ENCODE results near the gene SARDH. TPM values are rescaled to one million over a fixed set of nuclear protein-coding genes. Genes with fewer than 3 reads are reported as not detected.
"Not testable (repeated sequence)": the region's sequence is repeated elsewhere in the genome, so short reads cannot be mapped to it uniquely, and the experiment has no call there.

Gene SARDH
- total RNA-seq, 1 donor from 2014 or later: 0.20 TPM

DNA sequence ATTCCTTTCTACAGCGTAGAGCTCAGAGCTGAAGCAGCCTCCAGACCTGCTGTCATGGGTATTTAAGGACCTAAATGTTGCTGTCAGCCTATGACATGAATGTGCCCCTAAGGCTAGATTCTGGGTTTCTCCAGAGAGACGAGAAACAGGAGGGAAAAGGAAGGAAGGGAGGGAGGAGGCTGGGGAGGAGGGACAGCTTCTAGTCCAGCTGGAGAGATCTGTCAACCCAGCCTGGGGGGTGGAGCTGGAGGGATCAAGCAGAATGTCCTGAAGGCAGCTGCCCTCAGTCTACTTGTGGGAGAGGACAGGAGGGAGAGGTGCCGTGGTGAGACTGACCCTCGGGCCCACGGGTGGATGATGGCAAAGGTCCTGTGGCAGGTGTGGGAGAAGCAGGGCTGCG is 103.1 kb downstream of the SARDH start:
- no peak for DNase-seq (ENCODE audit: low read depth in 2 of 2)

DNA sequence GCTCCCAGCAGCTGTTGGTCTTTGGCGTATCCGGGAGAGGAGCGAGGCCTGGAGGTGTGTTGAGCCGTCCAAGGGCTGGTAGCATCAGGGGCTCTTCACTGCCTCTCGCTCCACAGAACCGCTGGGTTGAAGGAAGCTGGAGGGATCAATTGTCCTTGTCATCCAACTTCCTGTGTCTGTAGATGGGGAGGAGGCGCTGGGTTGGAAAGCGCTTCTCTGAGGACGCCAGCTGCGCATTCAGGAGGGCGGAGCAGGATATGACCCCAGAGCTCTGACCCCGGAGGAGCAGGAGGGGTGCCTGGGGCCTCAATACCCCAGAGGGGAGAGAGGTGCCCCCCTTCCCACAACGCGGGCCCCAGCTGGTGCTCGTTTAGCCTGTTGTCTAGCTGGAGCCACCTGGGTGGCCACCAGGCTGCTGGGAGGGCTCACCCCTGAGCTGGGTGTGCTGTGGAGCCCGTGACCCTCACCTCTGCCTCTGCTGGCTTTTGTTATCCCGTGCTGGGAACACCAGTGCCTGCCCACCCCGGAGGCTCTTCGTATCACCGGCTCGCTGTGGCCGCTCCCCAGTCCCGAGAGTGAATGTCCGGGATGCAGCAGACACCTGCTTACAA is 104.0 kb downstream of the SARDH start:
- DNase-seq (ENCODE audit: low read depth in 2 of 2): no peak

DNA sequence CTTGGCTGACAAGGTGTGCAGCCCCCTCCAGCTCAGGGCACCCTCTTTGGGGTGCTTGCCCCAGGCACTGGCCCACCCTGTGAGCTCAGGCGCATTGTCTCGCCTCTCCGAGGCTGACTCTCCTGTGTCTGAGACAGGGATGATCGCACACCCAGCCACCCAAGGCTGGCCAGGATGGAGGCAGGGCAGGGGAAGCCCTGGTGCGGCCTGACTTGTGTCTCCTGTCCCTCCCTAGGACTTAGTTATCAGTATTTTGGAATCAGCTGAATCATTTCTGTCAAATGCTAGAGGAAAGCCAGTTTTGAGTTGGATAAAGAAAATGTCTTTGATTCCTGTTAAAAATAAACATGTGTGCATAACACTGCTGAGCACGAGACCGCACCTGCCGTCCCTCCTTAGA is 104.5 kb downstream of the SARDH start:
- DNase-seq (ENCODE audit: low read depth in 2 of 2): no peak

DNA sequence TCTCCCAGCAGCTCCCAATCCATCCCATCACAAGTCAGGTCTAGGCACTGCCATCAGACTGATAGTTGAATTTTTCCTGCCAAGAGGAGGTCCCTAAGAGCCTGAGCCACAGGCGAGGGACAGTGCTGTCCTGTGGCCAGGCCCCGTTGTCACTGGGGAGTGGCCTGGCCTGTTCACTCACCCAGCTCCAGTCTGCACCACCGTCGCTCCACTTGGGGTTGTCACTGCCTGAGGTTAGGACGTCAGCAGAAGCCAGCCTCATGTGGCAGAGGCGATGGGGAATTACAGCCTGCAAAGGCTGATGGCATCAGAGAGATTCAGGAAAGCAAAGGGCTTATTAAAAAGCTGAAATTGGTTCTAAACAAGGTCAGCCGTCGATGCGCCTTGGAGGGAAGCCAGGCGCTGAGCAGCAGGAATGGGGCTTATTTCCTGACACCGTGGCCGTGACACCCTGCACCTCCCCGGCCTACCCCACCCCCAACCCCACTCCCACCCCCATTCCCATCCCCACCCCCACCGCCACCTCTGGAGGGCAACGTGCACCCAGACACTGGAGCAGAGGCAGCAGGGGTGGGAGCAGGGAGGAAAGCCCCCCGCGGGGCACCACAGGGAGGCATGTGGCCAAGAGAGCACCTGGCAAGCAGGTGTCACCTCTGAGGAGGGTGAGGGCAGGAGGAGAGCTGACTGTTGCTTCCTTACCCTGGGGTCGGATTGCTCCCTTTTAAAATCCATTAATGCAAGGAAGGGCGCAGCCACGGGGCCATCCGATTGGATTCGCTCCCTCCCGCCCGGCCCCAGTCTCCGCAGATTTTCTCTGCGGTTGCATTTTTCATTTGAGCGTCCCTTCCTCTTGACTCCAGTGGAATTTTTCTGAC is 105.1 kb downstream of the SARDH start:
- DNase-seq (ENCODE audit: low read depth in 2 of 2): no peak

DNA sequence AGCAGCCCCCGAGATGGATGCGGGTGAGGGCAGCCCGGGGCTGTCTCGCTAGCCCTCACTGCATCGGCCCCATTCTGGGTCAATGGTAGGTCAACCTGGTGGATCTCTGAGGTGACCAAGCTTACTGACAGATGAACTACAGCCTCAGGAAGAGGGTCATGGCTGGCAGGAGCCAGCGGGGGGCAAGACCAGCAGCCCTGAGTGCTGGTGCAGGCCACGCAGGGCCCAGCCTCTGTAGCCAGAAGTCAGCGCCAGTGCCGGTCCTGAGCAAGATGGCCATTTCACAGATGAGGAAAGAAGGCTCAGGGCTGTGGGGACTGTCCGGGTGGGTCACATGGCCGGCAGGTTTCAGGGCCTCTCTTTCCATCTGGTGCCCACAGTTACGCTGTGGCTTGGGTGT is 107.0 kb downstream of the SARDH start:
- no peak for DNase-seq (ENCODE audit: low read depth in 2 of 2)

DNA sequence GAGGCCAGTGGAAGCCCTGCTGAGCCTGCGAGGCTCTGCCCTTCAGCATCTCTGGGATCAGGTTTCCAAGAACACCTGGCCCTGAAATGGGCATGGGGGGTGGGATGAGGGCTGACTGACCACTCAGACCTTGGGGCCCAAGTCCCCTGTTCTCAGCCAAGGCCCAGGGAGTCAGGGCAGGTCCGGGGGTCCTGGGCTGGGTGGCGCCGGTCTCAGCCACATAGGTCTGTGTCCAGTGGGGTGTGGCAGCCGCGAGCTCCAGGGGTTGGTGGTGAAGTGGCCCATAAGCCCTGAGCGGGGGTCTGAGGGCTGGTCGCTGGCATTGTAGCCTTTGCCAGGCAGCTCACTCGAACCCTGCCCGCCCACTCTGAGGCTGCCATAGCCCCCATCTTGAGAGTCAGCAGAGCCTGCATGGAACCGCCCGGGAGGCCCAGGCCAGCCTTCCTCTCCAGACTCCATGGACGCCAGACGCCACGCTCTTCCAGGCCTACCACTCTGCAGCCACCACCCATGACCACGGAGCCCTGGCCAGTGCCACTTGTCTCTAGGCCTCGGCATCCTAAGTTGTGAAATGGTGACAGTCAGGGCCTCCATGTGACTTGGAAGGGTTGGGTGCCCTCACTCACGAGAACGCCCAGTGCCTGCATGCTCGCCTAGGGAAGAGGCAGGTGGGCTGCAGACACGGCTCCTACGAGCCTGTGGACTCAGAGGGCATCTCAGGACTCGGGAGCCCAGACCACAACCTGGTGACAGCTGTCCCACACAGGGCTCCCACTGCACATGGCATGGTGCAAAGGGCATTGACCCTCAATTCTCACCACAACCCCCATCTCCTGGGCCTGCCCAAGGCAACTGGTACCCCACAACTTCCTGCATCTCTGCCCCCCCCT is 108.7 kb downstream of the SARDH start:
- DNase-seq (ENCODE audit: low read depth in 2 of 2): no peak

DNA sequence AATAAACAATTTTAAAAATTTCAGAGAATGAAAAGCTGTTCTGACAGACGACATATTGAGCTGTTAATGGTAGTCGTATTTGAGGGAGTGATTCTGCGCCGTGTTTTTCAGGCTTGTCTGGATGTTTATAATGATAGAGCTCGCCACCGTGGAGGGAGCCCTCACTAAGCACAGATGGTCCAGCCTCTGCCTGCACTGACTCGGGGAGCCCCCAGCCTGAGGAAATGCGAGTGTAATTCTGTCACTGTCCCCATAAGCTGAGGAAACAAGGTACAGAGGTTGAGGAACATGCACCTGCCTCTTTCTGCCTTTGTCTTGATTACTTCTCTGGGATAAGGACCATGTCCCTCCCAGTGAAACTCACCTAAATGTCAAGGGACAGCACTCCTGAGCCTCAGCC is 109.4 kb downstream of the SARDH start:
- DNase-seq (ENCODE audit: low read depth in 2 of 2): no peak

DNA sequence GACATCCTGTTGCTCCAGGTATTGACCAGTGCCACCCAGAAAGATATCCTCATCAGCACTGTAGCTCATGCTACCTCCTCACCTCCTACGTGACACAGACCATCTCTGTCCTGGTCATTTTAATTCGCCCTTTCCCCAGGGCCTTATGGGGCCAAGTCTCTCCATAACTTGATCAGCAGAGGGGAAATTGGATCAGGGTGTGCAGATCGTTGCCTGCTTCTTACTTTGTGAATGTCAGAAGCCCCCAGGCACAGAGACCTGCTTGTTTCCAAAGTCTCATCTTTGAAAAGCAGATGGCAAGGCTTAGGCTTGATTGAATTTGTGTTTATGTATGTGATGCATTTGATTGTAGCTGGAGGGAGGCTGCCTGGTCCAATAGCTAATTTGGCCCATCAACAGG is 110.8 kb downstream of the SARDH start:
- DNase-seq (ENCODE audit: low read depth in 2 of 2): no peak

DNA sequence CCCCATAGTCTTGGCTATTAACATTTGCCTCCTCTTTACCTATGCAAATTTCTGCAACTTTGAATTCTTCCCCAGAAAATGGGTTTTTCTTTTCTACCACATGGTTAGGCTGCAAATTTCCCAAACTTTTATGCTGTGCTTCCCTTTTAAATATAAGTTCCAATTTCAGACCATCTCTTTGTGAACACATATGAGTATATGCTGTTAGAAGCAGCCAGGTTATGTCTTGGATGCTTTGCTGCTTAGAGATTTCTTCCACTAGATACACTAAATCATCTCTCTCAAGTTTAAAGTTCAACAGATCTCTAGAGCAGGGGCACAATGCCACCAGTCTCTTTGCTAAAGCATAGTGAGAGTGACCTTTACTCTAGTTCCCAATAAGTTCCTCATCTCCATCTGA is 112.1 kb downstream of the SARDH start:
- not testable (repeated sequence) for DNase-seq (ENCODE audit: low read depth in 2 of 2)

DNA sequence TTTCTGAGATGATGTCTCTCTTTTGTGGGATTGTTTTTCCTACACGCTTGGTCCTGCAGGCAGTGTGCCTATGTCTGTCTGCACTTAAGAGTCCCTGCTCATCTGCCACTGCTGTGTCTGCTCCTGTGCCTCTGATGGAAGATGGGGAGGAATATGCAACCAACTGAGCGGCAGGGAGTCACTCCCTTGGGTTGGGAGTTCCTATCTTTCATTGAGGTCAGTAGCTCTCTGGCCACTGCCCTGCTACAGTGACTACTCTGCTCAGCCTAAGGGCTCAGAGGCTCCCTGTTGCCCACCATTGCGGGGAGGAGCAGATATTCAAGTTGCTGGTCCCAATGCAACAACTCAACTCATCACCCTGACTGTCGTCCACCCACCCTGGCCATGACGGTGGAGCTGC is 115.6 kb downstream of the SARDH start:
- no peak for DNase-seq (ENCODE audit: low read depth in 2 of 2)

DNA sequence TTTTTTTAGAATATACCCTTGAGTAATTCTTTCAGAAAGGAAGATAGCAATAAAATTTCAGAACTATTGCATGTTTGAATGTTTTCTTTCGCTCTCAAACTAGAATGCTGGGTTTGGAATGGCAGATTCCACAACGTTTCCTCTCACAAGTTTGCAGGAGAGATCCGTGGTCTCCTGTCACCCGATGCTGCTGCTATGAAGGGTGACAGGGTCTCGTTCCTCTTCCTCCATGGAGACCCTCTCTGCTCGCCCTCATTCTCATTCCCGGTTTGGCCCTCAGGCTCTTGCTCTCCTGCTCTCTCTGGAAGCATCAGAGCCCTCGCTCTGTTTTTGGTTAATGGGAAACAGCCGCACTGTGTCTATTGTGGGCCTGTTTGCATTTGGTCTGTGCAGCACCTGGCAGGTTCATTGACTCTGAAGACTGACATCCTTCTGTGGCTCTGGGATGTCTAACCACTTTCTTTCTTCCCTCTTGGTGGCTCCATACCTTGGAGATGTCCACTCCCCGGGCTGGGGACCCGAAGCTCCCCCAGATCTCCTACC is 116.4 kb downstream of the SARDH start:
- no peak for DNase-seq (ENCODE audit: low read depth in 2 of 2)

DNA sequence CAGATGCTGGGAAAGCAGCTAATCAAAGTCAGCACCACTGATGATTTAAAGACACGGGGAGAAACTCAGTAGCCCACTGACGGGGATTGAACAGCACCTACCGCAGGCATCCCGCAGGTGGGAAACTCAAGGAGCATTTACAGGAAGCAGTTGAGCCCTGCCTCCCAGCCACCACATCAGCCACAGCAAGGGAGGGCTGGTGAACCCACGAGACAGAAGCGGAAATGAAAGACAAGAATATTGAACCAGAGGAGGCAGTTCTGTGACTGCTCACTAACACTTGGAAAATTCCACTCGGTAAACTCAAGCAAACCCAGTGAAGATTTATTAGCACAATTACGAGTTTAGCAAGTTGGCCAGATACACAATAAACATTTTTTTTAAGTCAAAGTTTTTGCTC is 118.4 kb downstream of the SARDH start:
- no peak for DNase-seq (ENCODE audit: low read depth in 2 of 2)

DNA sequence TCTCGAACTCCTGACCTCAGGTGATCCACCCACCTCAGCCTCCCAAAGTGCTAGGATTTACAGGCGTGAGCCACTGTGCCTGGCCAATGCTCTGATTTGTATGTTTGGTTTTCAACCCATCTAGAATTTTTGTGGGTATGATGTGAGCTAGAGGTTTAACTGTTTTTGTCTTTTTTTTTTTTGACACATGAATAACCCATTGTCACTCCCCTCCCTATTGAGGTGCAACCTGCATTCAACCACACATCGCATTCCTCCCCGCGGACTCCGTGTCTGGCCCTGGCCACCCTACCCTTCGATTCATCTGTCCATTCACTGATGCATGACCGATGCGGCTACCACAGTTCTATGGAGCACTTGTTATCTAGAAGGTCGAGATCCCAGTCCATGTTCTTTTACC is 119.4 kb downstream of the SARDH start:
- DNase-seq (ENCODE audit: low read depth in 2 of 2): no peak

DNA sequence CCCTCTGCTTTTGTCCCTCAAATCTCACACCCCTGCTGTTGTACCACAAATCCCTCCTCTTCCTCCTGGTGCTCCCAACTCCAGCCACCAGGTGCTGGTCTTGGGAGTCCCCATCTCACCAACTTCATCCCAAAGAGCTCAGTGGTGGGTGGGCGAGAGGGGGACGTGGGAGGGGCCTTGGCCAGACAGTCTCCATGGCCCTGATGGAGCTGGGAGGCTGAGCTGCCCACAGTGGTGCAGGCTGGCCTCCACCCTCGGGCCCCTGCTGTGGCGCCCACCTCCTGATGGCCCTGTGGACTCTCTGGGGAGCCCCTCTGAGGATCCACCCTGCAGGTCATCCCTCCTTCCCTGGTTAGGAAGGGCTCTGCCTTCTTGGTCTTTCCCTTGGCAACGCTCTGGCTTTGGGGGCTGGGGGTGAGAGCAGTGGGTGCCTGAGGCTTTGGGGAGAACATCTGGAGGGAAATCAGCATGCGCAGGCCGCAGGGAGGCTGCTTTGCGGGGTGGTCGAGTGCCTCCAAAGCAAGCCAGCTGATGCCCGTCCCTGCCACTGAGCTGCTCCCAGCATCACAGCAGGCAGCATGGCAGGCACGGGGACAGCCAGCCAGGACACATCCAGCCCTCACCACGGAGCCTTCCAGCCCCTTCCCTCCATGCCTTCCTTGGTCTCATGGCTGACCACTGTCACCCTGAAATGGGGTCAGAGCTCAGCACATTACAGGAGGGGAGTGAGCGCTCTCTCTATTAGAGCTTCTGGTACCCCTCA is 121.3 kb downstream of the SARDH start:
- DNase-seq (ENCODE audit: low read depth in 2 of 2): no peak

DNA sequence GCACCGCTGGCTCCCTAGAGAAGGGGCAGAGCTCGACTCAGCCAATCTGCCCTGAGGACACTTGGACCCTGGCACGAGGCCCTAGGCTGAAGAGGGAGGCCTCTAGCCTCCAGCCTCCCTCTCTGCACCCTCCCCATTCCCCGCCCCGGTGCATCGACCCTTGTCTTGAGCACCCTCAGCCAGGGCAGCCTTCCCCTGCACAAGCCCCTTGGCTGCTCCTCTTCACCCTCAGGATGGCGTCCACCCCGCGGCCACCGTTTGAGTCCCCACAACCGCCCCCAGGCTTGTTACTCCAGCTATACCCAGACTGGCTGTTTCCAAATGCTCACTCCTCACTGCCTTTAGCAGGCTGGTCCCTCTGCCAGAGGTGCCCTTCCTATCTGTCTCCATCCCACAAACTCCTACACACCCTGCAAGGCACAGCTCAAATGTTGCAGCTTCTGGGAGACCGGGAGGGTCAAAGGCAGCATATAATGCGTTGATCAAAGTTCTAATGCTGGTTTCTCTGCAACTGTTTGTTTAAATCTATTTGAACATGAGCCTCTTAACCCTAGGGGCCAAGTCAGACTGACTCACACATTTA is 122.5 kb downstream of the SARDH start:
- DNase-seq (ENCODE audit: low read depth in 2 of 2): no peak

DNA sequence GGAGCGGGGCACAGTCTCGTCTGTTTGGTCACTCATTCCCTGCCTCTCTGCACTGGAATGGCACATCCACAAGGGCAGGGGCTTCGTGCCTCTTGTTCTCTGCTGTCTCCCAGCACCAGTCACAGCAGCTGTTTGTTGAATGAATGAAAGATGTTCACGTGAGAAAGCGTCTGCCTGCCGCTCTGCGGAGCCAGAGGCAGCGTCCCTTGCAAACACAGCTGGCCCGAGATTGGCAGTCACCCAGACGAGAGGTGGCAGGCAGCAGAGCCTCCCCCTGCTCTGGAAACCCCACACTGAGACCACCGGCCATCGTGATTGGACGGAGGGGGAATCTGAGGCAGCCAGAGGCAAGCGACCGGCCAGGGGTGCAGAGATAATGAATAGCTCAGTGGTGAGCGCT is 123.0 kb downstream of the SARDH start:
- DNase-seq (ENCODE audit: low read depth in 2 of 2): no peak

DNA sequence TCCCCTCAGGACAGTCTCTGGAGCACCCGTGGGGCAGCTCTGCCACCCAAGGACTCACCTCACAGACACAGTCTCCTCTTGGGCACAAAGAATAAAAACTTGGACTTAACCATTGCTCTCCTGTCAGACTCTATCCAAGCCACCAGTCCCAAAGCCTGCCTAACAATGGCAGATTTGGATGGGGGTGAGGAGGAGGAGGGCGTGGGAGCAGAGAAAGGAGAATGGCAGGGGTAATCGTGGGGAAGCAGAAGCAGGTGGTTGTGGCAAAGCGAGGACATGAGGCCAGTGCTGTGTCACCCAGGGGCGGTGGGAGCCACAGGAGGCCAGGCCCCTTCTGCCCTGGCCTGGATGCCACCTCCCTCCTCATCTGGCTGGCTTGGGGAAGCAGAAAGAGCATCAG is 123.5 kb downstream of the SARDH start:
- no peak for DNase-seq (ENCODE audit: low read depth in 2 of 2)

DNA sequence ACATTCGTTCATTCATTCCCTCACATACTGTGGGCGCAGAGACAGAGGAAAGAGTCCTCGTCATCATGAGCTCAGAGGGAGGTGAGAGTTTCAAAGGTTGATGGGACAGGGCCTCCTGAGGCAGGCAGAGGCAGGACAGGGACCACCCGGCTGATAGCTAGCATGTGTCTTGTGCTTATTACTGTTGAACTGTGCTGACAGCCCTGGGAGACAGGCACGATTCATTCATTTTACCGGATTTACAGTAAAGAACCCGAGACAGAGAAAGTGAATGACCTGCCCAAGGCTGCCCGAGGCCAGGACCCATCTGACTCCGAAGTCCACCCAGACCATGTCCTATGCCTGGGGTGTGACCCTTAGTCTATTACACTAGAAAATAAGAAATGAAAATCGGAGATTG is 124.1 kb downstream of the SARDH start:
- DNase-seq (ENCODE audit: low read depth in 2 of 2): no peak

All from lung microvascular endothelial cell (primary cell).